Measurements from ENCODE around the gene HACE1. TPM values are rescaled to one million over a fixed set of nuclear protein-coding genes. Genes with fewer than 3 reads are reported as not detected.

Gene HACE1
- total RNA-seq, 1 experiment from 2014 or later = 4.3 TPM

- H4K20me1 ChIP-seq (ENCODE audit: low read length) = no peaks in the 10 kb centered on the region
- H3K9me2 ChIP-seq (replicated peaks; ENCODE audit: low read length) = no peaks in the 10 kb centered on the region
- H3F3A ChIP-seq (ENCODE audit: low read length, unreplicated experiment) = no peaks in the 10 kb centered on the region
- no peaks in the 10 kb centered on the region for H3K27me3 ChIP-seq (ENCODE audit: low read length)
- H3K4me2 ChIP-seq (ENCODE audit: low read length) = no peak overlapping the region
- TF ChIP-seq EZH2 (IDR thresholded peaks at IDR 0.05; ENCODE audit: low read length, unreplicated experiment) (no peak), CTCF (conservative IDR thresholded peaks at IDR 0.05; ENCODE audit: low read depth, low read length) (no peak), EZH2phosphoT487 (IDR thresholded peaks at IDR 0.05; ENCODE audit: borderline replicate concordance, low read length) (no peak)
- ChIA-PET CTCF (no interaction called here), POLR2A (ENCODE audit: unreplicated experiment) (no interaction called here)
- H3K79me2 ChIP-seq (ENCODE audit: low read length) = no peaks in the 10 kb centered on the region
- ATAC-seq = no peak
- no peak overlapping the region for H3K9ac ChIP-seq (ENCODE audit: low read length)
- BruUV-seq (replicated peaks) = no TSS peak
- H3K36me3 ChIP-seq (ENCODE audit: low read depth, low read length) = no peaks in the 10 kb centered on the region; the same call in 1 of the 2 replicates
- DNase-seq = no peak
- no peak overlapping the region for H3K27ac ChIP-seq (ENCODE audit: low read length)
- no peak overlapping the region for H2AFZ ChIP-seq (ENCODE audit: low read length)
- no peaks in the 10 kb centered on the region for H3K9me3 ChIP-seq (ENCODE audit: low read length)
- H3K4me1 ChIP-seq (ENCODE audit: insufficient read depth, low read length) = 0 out of 2 replicates have a peak, but pooled peaks cover 3% of the 10 kb centered on the region
- no peak overlapping the region for H3K4me3 ChIP-seq (ENCODE audit: low read length)
- intact Hi-C loops (cut with micrococcal nuclease) = no loop called here
These were observed 173.1 kb downstream of the HACE1 start for GRCh38 chr6:104686550-104687175.

- no TSS peak for BruUV-seq (replicated peaks)
- POLR2A ChIA-PET (ENCODE audit: unreplicated experiment) = no interaction called here
- no peak for ATAC-seq
- H3K79me2 ChIP-seq (ENCODE audit: low read length) = no peaks in the 10 kb centered on the region
- H3K4me2 ChIP-seq (ENCODE audit: low read length) = no peak overlapping the region
- no peaks in the 10 kb centered on the region for H4K20me1 ChIP-seq (ENCODE audit: low read length)
- no peaks in the 10 kb centered on the region; the same call in 1 of the 2 replicates for H3K36me3 ChIP-seq (ENCODE audit: low read depth, low read length)
- no peaks in the 10 kb centered on the region for H3K9me3 ChIP-seq (ENCODE audit: low read length)
- CTCF ChIA-PET = no interaction called here
- H3K4me3 ChIP-seq (ENCODE audit: low read length) = no peak overlapping the region
- no peak for TF ChIP-seq EZH2phosphoT487 (IDR thresholded peaks at IDR 0.05; ENCODE audit: borderline replicate concordance, low read length)
- no peak for TF ChIP-seq CTCF (conservative IDR thresholded peaks at IDR 0.05; ENCODE audit: low read depth, low read length)
- TF ChIP-seq EZH2 (IDR thresholded peaks at IDR 0.05; ENCODE audit: low read length, unreplicated experiment) = no peak
- no peak for DNase-seq
- H3F3A ChIP-seq (ENCODE audit: low read length, unreplicated experiment) = no peaks in the 10 kb centered on the region
- no peaks in the 10 kb centered on the region for H3K27me3 ChIP-seq (ENCODE audit: low read length)
- no peak overlapping the region for H2AFZ ChIP-seq (ENCODE audit: low read length)
- no peak overlapping the region for H3K27ac ChIP-seq (ENCODE audit: low read length)
- no peak overlapping the region for H3K9ac ChIP-seq (ENCODE audit: low read length)
- no peaks in the 10 kb centered on the region for H3K9me2 ChIP-seq (replicated peaks; ENCODE audit: low read length)
- intact Hi-C loops (cut with micrococcal nuclease) = no loop called here
- H3K4me1 ChIP-seq (ENCODE audit: insufficient read depth, low read length) = 0 out of 2 replicates have a peak, but pooled peaks cover 3% of the 10 kb centered on the region
These were observed 173.7 kb downstream of the HACE1 start for GRCh38 chr6:104685871-104686549.

- Histone ChIP-seq H3K9me3 (ENCODE audit: low read length) (no peaks in the 10 kb centered on the region), H4K20me1 (ENCODE audit: low read length) (no peaks in the 10 kb centered on the region), H3F3A (ENCODE audit: low read length, unreplicated experiment) (no peaks in the 10 kb centered on the region), H3K9me2 (replicated peaks; ENCODE audit: low read length) (no peaks in the 10 kb centered on the region), H3K4me1 (ENCODE audit: insufficient read depth, low read length) (0 out of 2 replicates have a peak, but pooled peaks cover 3% of the 10 kb centered on the region), H2AFZ (ENCODE audit: low read length) (no peak overlapping the region), H3K4me2 (ENCODE audit: low read length) (no peak overlapping the region), H3K36me3 (ENCODE audit: low read depth, low read length) (no peaks in the 10 kb centered on the region; the same call in 1 of the 2 replicates), H3K27ac (ENCODE audit: low read length) (no peak overlapping the region), H3K27me3 (ENCODE audit: low read length) (no peaks in the 10 kb centered on the region), H3K4me3 (ENCODE audit: low read length) (no peak overlapping the region), H3K79me2 (ENCODE audit: low read length) (no peaks in the 10 kb centered on the region), H3K9ac (ENCODE audit: low read length) (no peak overlapping the region)
- no TSS peak for BruUV-seq (replicated peaks)
- TF ChIP-seq EZH2 (IDR thresholded peaks at IDR 0.05; ENCODE audit: low read length, unreplicated experiment) (no peak), CTCF (conservative IDR thresholded peaks at IDR 0.05; ENCODE audit: low read depth, low read length) (no peak), EZH2phosphoT487 (IDR thresholded peaks at IDR 0.05; ENCODE audit: borderline replicate concordance, low read length) (no peak)
- DNase-seq (no peak), ATAC-seq (no peak)
- ChIA-PET CTCF (no interaction called here), POLR2A (ENCODE audit: unreplicated experiment) (interaction anchor here (0.6 kb wide), 1 partner anchor 20 kb away, joined by 3 read pairs; no protein-coding TSS in a partner anchor)
- intact Hi-C loops (cut with micrococcal nuclease) = no loop called here
These were observed 174.8 kb downstream of the HACE1 start for GRCh38 chr6:104684911-104685415.

Measured in PC-3 (cell line).